Endothelial cell of umbilical vein (primary cell): Measurements from ENCODE around the gene FER.

ENCODE experiments used
- EZH2 ChIP-seq: IDR thresholded peaks from 2 replicates; pipeline ENCODE4 v1.6.1; 2012; ENCODE audit warnings: borderline replicate concordance, low read depth, mild to moderate bottlenecking, moderate library complexity, low read length, inconsistent platforms; ENCODE audit not compliant: severe bottlenecking
- FOS ChIP-seq: IDR thresholded peaks from 2 replicates; pipeline ENCODE4 v1.6.1; 2011; ENCODE audit warnings: mild to moderate bottlenecking, low read length, moderate library complexity, borderline replicate concordance; ENCODE audit not compliant: insufficient read depth
- POLR2A ChIP-seq: IDR thresholded peaks from 2 replicates; pipeline ENCODE4 v1.6.1; 2012; ENCODE audit warnings: low read depth, mild to moderate bottlenecking, control low read depth, low read length
- POLR2AphosphoS5 ChIP-seq: IDR thresholded peaks from 2 replicates; pipeline ENCODE4 v1.6.1; 2012; ENCODE audit warnings: low read depth, mild to moderate bottlenecking, control low read depth, low read length, moderate library complexity; ENCODE audit not compliant: insufficient read depth
- TF ChIP-seq, protein P1 (sequence below), 2 donors: IDR thresholded peaks; 1 replicate in 1 of 2; 2 replicates in 1 of 2; pipeline ENCODE4 v1.5.1; 2011; ENCODE audit warnings: low read length in 2 of 2, mild to moderate bottlenecking in 2 of 2, moderate library complexity in 2 of 2, control low read depth in 1 of 2, inconsistent platforms in 1 of 2, low read depth in 1 of 2; ENCODE audit not compliant: insufficient read depth in 1 of 2; ENCODE audit errors: extremely low read depth in 1 of 2
- TF ChIP-seq, protein P2 (sequence below): IDR thresholded peaks from 2 replicates; pipeline ENCODE4 v1.6.1; 2011; ENCODE audit not compliant: insufficient read depth, insufficient read length

DNA sequence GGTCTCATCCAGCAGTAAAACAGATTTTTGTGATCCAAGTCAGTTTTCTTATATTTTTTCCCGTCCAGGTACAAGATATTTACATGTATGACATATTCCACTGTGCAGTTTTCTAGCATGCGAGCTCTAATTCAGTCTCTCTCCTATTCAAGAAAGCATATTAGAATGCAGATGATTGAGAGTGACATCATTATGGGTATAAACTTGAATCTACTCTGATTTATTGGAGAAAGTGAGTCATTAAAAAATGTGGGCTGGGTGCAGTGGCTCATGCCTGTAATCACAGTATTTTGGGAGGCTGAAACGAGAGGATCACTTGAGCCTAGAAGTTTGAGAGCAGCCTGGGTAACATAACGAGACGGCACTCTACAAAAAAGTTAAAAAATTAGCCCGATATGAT is 6.2 kb downstream of the FER start:
- TF ChIP-seq, protein P1, sequence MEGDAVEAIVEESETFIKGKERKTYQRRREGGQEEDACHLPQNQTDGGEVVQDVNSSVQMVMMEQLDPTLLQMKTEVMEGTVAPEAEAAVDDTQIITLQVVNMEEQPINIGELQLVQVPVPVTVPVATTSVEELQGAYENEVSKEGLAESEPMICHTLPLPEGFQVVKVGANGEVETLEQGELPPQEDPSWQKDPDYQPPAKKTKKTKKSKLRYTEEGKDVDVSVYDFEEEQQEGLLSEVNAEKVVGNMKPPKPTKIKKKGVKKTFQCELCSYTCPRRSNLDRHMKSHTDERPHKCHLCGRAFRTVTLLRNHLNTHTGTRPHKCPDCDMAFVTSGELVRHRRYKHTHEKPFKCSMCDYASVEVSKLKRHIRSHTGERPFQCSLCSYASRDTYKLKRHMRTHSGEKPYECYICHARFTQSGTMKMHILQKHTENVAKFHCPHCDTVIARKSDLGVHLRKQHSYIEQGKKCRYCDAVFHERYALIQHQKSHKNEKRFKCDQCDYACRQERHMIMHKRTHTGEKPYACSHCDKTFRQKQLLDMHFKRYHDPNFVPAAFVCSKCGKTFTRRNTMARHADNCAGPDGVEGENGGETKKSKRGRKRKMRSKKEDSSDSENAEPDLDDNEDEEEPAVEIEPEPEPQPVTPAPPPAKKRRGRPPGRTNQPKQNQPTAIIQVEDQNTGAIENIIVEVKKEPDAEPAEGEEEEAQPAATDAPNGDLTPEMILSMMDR (IDR thresholded peaks at IDR 0.05; ENCODE audit: extremely low read depth in 1 of 2, insufficient read depth in 1 of 2, low read depth in 1 of 2, low read length in 2 of 2), result no peak
- TF ChIP-seq POLR2A (no peak), POLR2AphosphoS5 (no peak), EZH2 (no peak), FOS (no peak)
- TF ChIP-seq, protein P2, sequence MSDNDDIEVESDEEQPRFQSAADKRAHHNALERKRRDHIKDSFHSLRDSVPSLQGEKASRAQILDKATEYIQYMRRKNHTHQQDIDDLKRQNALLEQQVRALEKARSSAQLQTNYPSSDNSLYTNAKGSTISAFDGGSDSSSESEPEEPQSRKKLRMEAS, result no peak
